IgD-negative memory B cell (primary cell): ENCODE measurements around the gene SPECC1L. TPM values are rescaled to one million over a fixed set of nuclear protein-coding genes. Genes with fewer than 3 reads are reported as not detected.
A peak's percentile ranks its signal among the peaks of the same experiment; 100 is the strongest.
"Not testable (repeated sequence)": the region's sequence is repeated elsewhere in the genome, so short reads cannot be mapped to it uniquely, and the experiment has no call there.

Experiments
- H3K27ac Mint-ChIP-seq, 3 donors: one replicate each; pipeline ENCODE4 v1.8.0; 2020 to 2022; ENCODE audit warnings: mild to moderate bottlenecking in 3 of 3, mixed read lengths in 3 of 3, moderate library complexity in 1 of 3
- H3K27me3 Mint-ChIP-seq: one replicate; pipeline ENCODE4 v1.8.0; 2021; ENCODE audit warnings: mixed read lengths
- H3K36me3 Mint-ChIP-seq: one replicate; pipeline ENCODE4 v1.8.0; 2020; ENCODE audit warnings: mild to moderate bottlenecking, mixed read lengths
- H3K4me1 Mint-ChIP-seq, 3 donors: one replicate each; pipeline ENCODE4 v1.8.0; 2020 to 2022; ENCODE audit warnings: mixed read lengths in 3 of 3, mild to moderate bottlenecking in 1 of 3
- H3K4me3 Mint-ChIP-seq, 4 donors: one replicate each; pipeline ENCODE4 v1.8.0; 2020 to 2022; ENCODE audit warnings: mild to moderate bottlenecking in 4 of 4, mixed read lengths in 4 of 4, moderate library complexity in 3 of 4
- H3K9me3 Mint-ChIP-seq, 3 donors: one replicate each; pipeline ENCODE4 v1.8.0; 2020 to 2021; ENCODE audit warnings: mixed read lengths in 3 of 3, mild to moderate bottlenecking in 1 of 3
- polyA plus RNA-seq: library from polyadenylated mRNA; unstranded; fragments of 300-500 nt; fragmentation: Illumina TruSeq; gene quantifications from one replicate; pipeline ENCODE4 v1.2.3, GENCODE V29; 2021

Gene SPECC1L
- polyA plus RNA-seq, 1 donor from 2014 or later = 19.3 TPM

GRCh38 chr22:24316264-24316663 is 45.6 kb downstream of the SPECC1L start:
- not testable (repeated sequence) for H3K27ac Mint-ChIP-seq, H3K9me3 Mint-ChIP-seq, H3K27me3 Mint-ChIP-seq, H3K36me3 Mint-ChIP-seq, H3K4me3 Mint-ChIP-seq
- peaks cover 0 to 14% (median 2%) of the 10 kb centered on the region in 3 donors for H3K4me1 Mint-ChIP-seq

- not testable (repeated sequence) for H3K9me3 Mint-ChIP-seq, H3K27me3 Mint-ChIP-seq, H3K4me3 Mint-ChIP-seq, H3K36me3 Mint-ChIP-seq, H3K27ac Mint-ChIP-seq
- peaks cover 0 to 14% (median 2%) of the 10 kb centered on the region in 3 donors for H3K4me1 Mint-ChIP-seq
Observed at GRCh38 chr22:24317511-24317910, 46.9 kb downstream of the SPECC1L start.

- Mint-ChIP-seq H3K4me3 (no peak overlapping the region), H3K4me1 (peaks cover 0 to 14% (median 1%) of the 10 kb centered on the region in 3 donors), H3K27me3 (no peaks in the 10 kb centered on the region), H3K36me3 (no peaks in the 10 kb centered on the region), H3K27ac (no peak overlapping the region), H3K9me3 (no peaks in the 10 kb centered on the region)
Observed at GRCh38 chr22:24319451-24319850, 48.8 kb downstream of the SPECC1L start.

- Mint-ChIP-seq H3K27ac (peak overlapping the region in 1 of 3 donors; percentile 64), H3K4me1 (peaks cover 5 to 8% (median 5%) of the 10 kb centered on the region in 3 donors), H3K9me3 (no peaks in the 10 kb centered on the region), H3K36me3 (no peaks in the 10 kb centered on the region), H3K27me3 (no peaks in the 10 kb centered on the region), H3K4me3 (no peak overlapping the region)
Observed at GRCh38 chr22:24321999-24322398, 51.4 kb downstream of the SPECC1L start.

- no peak overlapping the region for H3K4me3 Mint-ChIP-seq
- H3K9me3 Mint-ChIP-seq = no peaks in the 10 kb centered on the region
- H3K36me3 Mint-ChIP-seq = no peaks in the 10 kb centered on the region
- peaks cover 5 to 8% (median 5%) of the 10 kb centered on the region in 3 donors for H3K4me1 Mint-ChIP-seq
- H3K27me3 Mint-ChIP-seq = no peaks in the 10 kb centered on the region
- H3K27ac Mint-ChIP-seq = peak overlapping the region in 1 of 3 donors; percentile 64
Observed at GRCh38 chr22:24322522-24322921, 51.9 kb downstream of the SPECC1L start.

GRCh38 chr22:24323233-24323632 is 52.6 kb downstream of the SPECC1L start:
- no peaks in the 10 kb centered on the region for H3K27me3 Mint-ChIP-seq
- H3K27ac Mint-ChIP-seq = no peak overlapping the region
- H3K4me3 Mint-ChIP-seq = no peak overlapping the region
- H3K4me1 Mint-ChIP-seq = peaks cover 5 to 8% (median 5%) of the 10 kb centered on the region in 3 donors
- no peaks in the 10 kb centered on the region for H3K36me3 Mint-ChIP-seq
- H3K9me3 Mint-ChIP-seq = no peaks in the 10 kb centered on the region

GRCh38 chr22:24323695-24324094 is 53.1 kb downstream of the SPECC1L start:
- Mint-ChIP-seq H3K27me3 (no peaks in the 10 kb centered on the region), H3K4me3 (no peak overlapping the region), H3K4me1 (peaks cover 6 to 8% (median 6%) of the 10 kb centered on the region in 3 donors), H3K27ac (no peak overlapping the region), H3K9me3 (no peaks in the 10 kb centered on the region), H3K36me3 (no peaks in the 10 kb centered on the region)

GRCh38 chr22:24324137-24324536 is 53.5 kb downstream of the SPECC1L start:
- H3K27ac Mint-ChIP-seq = no peak overlapping the region
- peaks cover 8 to 9% (median 8%) of the 10 kb centered on the region in 3 donors for H3K4me1 Mint-ChIP-seq
- no peaks in the 10 kb centered on the region for H3K27me3 Mint-ChIP-seq
- no peak overlapping the region for H3K4me3 Mint-ChIP-seq
- H3K36me3 Mint-ChIP-seq = no peaks in the 10 kb centered on the region
- H3K9me3 Mint-ChIP-seq = no peaks in the 10 kb centered on the region

- H3K4me1 Mint-ChIP-seq = peaks cover 15% of the 10 kb centered on the region in 3 donors
- no peak overlapping the region for H3K27ac Mint-ChIP-seq
- H3K9me3 Mint-ChIP-seq = no peaks in the 10 kb centered on the region
Observed at GRCh38 chr22:24325105-24325757, 54.6 kb downstream of the SPECC1L start.

GRCh38 chr22:24326266-24326665 is 55.6 kb downstream of the SPECC1L start:
- Mint-ChIP-seq H3K36me3 (peaks cover 3% of the 10 kb centered on the region), H3K27me3 (no peaks in the 10 kb centered on the region), H3K4me1 (peaks cover 17 to 19% (median 17%) of the 10 kb centered on the region in 3 donors), H3K4me3 (no peak overlapping the region), H3K27ac (no peak overlapping the region), H3K9me3 (no peaks in the 10 kb centered on the region)

More at GRCh38 chr22:24325105-24325757, 54.6 kb downstream of the SPECC1L start:
- H3K36me3 Mint-ChIP-seq = peaks cover 3% of the 10 kb centered on the region
- H3K27me3 Mint-ChIP-seq = no peaks in the 10 kb centered on the region
- no peak overlapping the region for H3K4me3 Mint-ChIP-seq

- Mint-ChIP-seq H3K4me1 (peaks cover 21 to 26% (median 24%) of the 10 kb centered on the region in 3 donors), H3K36me3 (peaks cover 3% of the 10 kb centered on the region), H3K9me3 (no peaks in the 10 kb centered on the region), H3K4me3 (no peak overlapping the region), H3K27ac (peak overlapping the region in 1 of 3 donors; percentile 23), H3K27me3 (no peaks in the 10 kb centered on the region)
Observed at GRCh38 chr22:24327832-24328231, 57.2 kb downstream of the SPECC1L start.

- Mint-ChIP-seq H3K27me3 (no peaks in the 10 kb centered on the region), H3K4me3 (peak overlapping the region in 1 of 4 donors; percentile 75), H3K27ac (peak overlapping the region in 1 of 3 donors; percentile 60), H3K36me3 (peaks cover 4% of the 10 kb centered on the region), H3K4me1 (peaks cover 21 to 26% (median 24%) of the 10 kb centered on the region in 3 donors), H3K9me3 (no peaks in the 10 kb centered on the region)
Observed at GRCh38 chr22:24329453-24329852, 58.8 kb downstream of the SPECC1L start.

- H3K27ac Mint-ChIP-seq = peak overlapping the region in 1 of 3 donors; percentile 31
- H3K4me3 Mint-ChIP-seq = no peak overlapping the region
- no peaks in the 10 kb centered on the region for H3K9me3 Mint-ChIP-seq
- peaks cover 5% of the 10 kb centered on the region for H3K36me3 Mint-ChIP-seq
- H3K27me3 Mint-ChIP-seq = no peaks in the 10 kb centered on the region
- peaks cover 19 to 26% (median 23%) of the 10 kb centered on the region in 3 donors for H3K4me1 Mint-ChIP-seq
Observed at GRCh38 chr22:24330636-24331035, 60.0 kb downstream of the SPECC1L start.

GRCh38 chr22:24331468-24332440 is 61.1 kb downstream of the SPECC1L start:
- no peaks in the 10 kb centered on the region for H3K27me3 Mint-ChIP-seq
- peak overlapping the region in 1 of 3 donors; percentile 53 for H3K27ac Mint-ChIP-seq
- peaks cover 6% of the 10 kb centered on the region for H3K36me3 Mint-ChIP-seq
- H3K4me3 Mint-ChIP-seq = peak overlapping the region in 1 of 4 donors; percentile 68
- no peaks in the 10 kb centered on the region for H3K9me3 Mint-ChIP-seq
- peaks cover 19 to 23% (median 23%) of the 10 kb centered on the region in 3 donors for H3K4me1 Mint-ChIP-seq

GRCh38 chr22:24333301-24333700 is 62.7 kb downstream of the SPECC1L start:
- Mint-ChIP-seq H3K27ac (no peak overlapping the region), H3K36me3 (peaks cover 8% of the 10 kb centered on the region), H3K4me1 (peaks cover 19 to 23% (median 23%) of the 10 kb centered on the region in 3 donors), H3K9me3 (no peaks in the 10 kb centered on the region), H3K27me3 (no peaks in the 10 kb centered on the region), H3K4me3 (no peak overlapping the region)
